Hypothalamus (tissue), 51 donors: Measurements from ENCODE around the gene SMARCA5.

Experiments
- DNase-seq, 51 donors: peaks; one replicate each; lab custom pipeline; 2025; lab: John Stamatoyannopoulos, UW

The SMARCA5 gene

DNA sequence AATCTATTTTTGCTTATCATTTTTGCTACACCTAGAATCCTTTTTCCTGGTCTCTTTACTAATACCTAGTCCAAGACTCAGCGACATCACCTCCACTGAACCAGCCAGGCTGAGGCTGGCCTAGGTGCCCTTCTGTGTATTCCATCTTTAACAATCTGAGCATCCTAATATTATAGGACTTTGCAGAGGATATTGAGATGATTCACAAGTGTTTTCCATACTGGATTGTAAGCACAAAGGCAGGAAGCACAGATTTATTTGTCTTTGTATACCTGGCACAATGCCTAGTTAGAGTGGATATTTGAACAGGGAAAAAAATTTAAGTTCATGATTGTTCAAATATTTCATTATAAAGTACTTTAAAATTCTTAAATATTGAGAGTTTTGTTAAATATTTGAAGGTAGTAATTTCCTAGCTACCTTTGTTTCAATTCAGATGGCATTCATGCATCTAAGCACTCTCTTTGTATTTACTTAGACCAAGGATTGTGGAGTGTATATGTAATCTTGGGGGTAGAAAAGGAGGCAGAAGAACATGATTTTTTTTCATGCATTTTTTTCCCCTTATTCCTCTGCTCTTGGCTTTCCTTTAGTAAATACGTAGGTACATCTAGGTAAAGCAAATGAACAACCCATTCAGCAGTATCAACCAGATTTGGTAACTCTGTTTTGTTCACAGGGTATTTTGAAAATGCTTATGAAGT lies 18.4 kb downstream of the SMARCA5 start:
- no peak for DNase-seq

DNA sequence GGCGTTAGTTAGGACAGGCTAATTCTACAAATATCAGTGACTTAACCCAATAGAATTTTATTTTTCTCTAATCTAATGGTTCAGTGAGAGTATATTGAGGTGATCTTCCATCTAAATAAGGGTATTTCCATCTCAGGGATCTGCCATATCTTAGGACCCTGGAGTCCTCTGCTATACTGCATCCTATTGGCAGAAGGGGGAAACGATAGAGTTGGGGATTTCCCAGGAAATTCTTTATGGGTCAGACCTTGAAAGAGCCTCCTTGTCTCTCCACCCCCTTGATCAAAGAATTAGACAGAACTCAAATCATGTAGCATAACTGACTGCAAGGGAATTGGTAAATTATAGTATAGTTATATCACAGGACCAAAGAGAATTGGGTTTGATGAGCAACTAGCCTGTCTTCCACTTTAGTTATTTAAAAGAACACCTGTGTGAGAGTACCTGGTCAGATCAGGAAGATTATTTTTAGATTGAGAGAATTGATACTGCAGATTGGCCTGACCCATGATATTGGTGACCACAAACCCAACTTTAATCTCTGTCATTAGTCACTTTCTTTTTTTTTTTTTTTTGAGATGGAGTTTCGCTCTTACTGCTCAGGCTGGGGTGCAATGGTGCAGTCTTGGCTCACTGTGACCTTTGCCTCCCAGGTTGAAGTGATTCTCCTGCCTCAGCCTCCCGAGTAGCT lies 25.6 kb downstream of the SMARCA5 start:
- no peak for DNase-seq

- DNase-seq: no peak
Measured at GRCh38 chr4:143539670-143540023, 26.1 kb downstream of the SMARCA5 start.

DNA sequence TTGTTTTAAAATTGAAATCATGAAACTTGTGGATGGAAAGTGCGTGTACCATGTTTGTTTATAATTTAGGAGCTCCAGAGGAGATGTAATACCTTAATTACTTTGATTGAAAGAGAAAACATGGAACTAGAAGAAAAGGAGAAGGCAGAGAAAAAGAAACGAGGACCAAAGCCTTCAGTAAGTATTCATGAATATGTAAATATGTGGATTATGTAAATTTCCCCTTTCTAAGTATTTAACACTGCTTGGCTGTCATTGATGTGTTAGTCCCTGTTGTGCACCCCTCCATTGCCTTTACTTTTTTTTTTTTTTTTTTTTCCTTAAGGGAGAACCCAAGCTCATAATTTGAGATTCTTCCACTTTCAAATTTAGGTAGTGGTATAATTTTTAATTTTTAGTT lies 36.4 kb downstream of the SMARCA5 start:
- no peak for DNase-seq

GRCh38 chr4:143554728-143555597 lies 41.5 kb downstream of the SMARCA5 start:
- DNase-seq: no peak

- no peak for DNase-seq
Measured at GRCh38 chr4:143555676-143556075, 42.2 kb downstream of the SMARCA5 start.

DNA sequence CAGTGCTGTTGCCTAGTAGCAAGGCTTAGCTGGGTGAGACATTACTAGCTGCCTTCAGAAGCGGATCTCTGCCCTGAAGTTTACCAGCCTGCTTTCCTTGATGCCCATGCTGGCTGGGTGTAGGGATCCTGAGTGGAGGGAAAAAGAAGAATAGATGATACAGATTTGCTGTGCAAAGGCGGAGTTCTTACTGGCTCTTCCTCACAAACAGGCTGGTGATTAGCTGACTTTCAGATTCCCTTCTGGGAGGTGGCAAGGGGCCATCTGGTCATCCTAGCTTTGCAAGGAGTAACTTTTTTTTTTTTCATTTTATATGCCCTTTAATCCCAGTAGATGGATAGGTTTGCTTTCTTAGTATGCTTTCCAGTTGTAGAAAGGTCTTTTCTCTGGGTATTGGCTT lies 44.8 kb downstream of the SMARCA5 start:
- no peak for DNase-seq

DNA sequence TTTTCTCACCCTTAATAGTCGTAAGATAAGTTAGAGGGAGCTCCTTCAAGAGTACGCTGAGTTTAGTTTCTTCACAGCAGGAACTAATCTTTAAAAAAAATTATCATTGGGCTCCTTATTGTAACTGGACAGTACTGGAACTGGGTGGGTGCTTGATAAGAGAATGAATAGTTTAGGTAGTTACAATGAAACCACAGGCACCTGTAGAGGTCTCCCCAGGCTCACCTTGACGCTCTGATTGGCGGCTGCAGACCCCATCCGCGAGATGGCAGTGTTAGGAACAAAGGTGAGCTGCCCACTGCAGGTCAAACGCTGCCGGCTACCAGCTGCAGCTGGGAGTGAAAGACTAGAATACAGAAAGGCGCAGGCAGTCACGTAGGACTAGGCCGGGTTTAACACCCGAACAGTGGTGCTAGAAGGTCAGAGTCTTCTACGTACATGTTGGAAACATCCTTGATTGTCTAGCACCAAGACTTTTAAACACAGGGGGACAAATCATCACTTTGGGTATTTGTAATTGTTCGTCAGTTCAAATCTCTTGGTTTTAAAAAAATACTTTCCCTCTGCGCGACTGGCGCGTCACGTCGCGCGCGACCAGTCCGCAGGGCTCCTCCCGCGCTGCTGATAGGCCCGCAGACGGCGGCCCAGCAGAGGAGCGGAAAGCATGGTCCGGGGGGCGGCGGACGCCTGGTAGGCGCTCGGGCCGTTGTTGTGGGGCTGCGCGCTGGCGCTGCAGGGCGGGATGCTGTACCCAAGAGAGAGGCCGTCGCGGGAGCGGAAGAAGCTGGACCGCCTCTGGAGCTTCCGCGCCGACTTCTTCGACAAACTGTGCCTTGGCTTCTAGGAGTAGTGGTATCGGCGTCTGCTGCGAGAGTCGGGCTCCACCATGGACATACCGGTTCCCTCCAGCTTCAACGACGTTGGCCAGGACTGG lies 45.6 kb downstream of the SMARCA5 start:
- peak in 34 of 51 donors; percentile 2 to 66 (median 30) for DNase-seq

DNA sequence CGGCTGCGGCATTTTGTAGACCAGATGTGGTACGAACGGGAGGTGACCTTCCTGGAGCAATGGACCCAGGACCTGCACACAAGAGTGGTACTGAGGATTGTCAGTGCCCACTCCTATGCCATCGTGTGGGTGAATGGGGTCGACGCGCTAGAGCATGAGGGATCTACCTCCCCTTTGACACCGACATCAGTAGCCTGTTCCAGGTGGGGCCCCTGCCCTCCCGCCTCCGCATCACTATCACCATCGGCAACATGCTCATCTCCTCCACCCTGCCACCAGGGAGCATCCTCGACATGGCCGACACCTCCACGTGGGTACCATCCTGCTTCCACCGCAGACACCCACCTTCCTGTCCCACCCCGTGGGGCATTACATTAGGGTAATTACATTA lies 46.2 kb downstream of the SMARCA5 start:
- DNase-seq: no peak

DNA sequence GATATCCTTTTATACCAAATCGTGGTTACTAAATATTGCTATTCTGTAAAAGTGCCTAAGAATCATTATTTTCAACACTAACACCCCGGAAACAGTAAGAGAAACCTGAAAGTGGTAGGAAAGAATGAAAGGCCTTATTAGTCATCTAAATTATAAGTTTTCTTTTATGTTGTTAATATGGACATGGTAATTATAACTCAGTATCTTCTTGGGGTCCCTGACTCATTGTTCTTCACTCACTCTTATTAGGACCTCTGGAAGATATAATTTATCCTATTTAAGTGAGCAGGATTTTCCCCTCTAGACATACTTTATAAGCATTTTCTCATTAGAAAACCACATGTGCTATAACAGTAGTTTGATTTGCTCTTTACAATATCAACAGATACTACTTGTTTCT lies 51.0 kb downstream of the SMARCA5 start:
- no peak for DNase-seq

DNA sequence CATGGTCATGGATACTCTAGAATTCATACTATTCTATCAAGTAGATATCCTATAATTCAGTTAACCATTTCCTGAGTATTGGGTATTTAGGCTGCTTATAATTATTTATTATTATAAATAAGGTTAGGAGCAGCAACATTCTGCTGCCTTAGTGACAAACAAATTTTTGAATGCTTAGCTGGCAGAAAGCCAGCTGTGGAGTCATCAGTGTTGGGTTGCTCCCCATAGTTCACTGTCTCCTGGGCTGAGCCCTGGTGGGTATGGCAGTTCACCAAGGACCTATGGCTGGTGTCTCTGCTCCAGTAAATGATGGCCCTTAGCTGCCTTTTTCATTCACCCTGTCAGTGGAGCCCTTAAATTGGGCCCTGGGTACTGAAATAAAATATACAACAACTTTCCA lies 61.8 kb downstream of the SMARCA5 start:
- no peak for DNase-seq

- no peak for DNase-seq
Measured at GRCh38 chr4:143581331-143581946, 67.9 kb downstream of the SMARCA5 start.

- DNase-seq: no peak
Measured at GRCh38 chr4:143585548-143585947, 72.0 kb downstream of the SMARCA5 start.

DNA sequence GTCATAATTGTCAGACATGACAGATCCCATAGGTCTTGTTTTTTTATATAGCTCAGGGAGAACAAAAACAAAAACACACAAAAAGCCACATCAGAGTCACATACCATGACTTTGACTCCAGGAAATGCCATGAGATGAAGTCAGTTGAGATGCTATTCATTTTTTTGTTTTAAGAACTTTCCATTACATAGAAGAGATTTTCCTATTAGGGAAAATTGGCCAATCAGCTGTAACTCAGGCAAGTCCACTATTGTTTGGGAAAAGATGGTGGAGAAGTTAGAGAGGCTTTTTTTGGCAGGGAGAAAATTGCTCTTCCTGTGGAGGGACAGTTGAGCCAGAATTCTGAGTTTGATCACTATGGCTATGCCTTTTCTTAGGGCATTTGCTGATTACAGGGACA lies 72.6 kb downstream of the SMARCA5 start:
- DNase-seq: no peak

DNA sequence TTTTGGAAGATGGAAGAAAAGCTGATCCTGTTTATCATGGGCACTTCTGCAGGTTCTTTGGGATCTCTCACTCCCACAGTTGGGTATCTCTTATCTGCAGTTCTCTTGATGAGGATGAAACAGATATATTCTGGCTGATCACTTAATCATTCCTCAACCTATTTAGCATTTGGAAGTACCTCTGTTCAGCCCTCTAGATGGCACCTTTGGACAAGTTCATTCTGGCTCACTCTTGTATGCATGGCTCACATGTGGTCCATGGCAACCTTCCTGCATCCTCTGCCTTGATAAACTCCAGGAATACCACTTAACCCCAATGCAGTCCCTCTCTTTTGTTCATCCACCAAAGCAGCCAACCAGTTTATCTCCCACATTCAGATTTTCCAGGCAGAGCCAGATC lies 74.2 kb downstream of the SMARCA5 start:
- no peak for DNase-seq

GRCh38 chr4:143597276-143597675 lies 83.8 kb downstream of the SMARCA5 start:
- DNase-seq: no peak

DNA sequence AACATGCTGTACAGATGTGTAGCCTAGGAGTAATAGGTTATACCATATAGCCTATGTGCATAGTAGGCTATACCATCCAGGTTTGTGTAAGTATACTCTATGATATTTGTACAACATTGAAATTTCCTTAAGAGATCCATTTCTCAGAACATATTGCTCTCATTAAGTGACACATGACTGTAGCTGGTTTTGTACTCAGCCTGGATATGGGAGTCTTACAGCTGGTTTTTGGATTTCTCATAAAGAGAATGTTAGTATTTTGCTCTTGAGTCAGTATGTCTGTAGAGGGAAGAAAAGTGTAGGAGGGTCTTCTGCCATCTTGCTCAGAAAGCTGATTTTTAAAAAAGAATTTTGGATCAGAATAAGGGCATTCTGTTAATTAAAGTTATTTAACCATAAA lies 85.3 kb downstream of the SMARCA5 start:
- no peak for DNase-seq

GRCh38 chr4:143599827-143600226 lies 86.3 kb downstream of the SMARCA5 start:
- no peak for DNase-seq

DNA sequence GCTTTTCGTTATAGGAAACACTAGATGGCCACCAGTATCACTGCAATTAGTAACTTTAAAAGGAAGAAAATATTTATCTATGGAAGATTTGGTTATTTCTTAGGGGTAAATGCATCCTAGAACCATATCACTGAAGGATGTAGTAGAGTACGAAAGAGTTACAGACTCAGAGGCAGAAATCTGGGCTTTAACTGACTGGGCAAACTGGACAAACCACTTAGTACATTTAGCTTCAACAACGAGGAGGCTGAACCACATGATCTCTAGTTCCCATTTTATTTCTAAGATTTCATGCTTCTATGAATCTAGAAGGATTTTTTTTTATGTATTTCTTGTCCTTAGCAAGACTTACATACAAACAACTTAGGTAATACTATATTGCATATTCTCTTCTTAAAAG lies 93.0 kb downstream of the SMARCA5 start:
- DNase-seq: no peak
